ENCODE results near the gene ACRBP.

DNA sequence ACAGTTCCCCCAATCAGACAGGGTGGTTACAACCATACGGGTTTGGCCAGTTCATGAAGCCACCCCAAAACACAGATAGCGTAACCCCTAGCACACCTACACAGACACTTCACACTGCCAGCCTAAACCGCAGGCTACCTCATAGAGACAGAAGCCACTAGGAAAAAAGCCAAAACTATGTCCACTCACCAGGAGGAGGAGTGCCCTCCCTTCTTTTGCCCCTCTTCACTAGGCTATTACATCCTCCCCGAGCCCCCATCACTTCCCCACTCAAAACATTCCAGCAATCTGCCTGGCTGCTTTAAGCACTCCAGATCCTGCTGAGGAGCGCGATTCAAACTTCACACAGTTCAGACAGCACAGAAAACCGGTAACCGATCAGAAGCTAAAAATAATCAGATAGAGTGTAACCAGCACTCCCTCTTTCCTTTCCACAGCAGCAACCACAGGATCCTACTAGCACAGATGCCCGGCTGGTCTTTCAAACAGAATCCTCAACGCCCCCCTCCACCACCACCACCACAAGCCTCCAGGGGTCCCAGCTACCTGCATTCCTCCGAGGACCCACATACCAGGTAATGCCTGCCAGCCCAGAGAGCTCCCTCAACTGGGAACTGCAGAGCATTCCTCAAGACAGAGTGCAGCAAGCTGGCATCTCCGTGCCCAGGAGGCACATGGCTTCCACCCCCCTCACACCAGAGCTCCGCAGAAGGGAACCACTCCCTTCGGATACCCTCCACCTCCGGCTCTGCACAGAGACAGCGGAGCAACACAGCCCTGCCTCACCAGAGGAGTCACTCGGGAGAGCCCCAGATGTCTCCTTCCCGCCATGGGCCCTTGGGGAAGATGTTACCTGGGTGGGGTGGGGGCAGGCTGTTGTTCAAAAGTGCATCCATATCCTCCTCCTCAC lies 41.6 kb downstream of the ACRBP start:
- TF ChIP-seq CTCF (IDR thresholded peaks at IDR 0.05) (no peak), POLR2A (IDR thresholded peaks at IDR 0.05; ENCODE audit: low read depth) (no peak)

Data from esophagus muscularis mucosa (tissue), 3 donors.